Lower leg skin (tissue), 3 donors: ENCODE results near the gene SYNRG.

Source experiments
- CTCF ChIP-seq, 3 donors: fragments of 450-650 bp; IDR thresholded peaks; one replicate each; pipeline ENCODE4 v1.5.1; 2016; ENCODE audit warnings: antibody characterized with exemption in 3 of 3, mild to moderate bottlenecking in 3 of 3, moderate library complexity in 2 of 3
- POLR2A ChIP-seq, 2 donors: fragments of 450-650 bp; IDR thresholded peaks; one replicate each; pipeline ENCODE4 v1.6.1; 2016 to 2017; ENCODE audit warnings: antibody characterized with exemption in 2 of 2, mild to moderate bottlenecking in 1 of 2, moderate library complexity in 1 of 2

GRCh38 chr17:37520174-37520573 is 89.0 kb downstream of the SYNRG start:
- TF ChIP-seq CTCF (IDR thresholded peaks at IDR 0.05) (no peak), POLR2A (IDR thresholded peaks at IDR 0.05) (no peak)
